SU-DHL-6 (cell line): ENCODE data around the gene GEMIN4.
"Not testable (repeated sequence)": the region's sequence is repeated elsewhere in the genome, so short reads cannot be mapped to it uniquely, and the experiment has no call there.

Experiments
- H2AFZ ChIP-seq: fragments of 200-600 bp; sonication (generic); 2 replicates; pipeline ENCODE4 v1.6.1; 2014; ENCODE audit warnings: low read depth, mild to moderate bottlenecking, moderate library complexity, mixed read lengths, antibody characterized with exemption, low read length; ENCODE audit not compliant: severe bottlenecking
- H3F3A ChIP-seq: fragments of 200-600 bp; shearing (Covaris generic); 2 replicates; pipeline ENCODE4 v1.6.0; 2016; ENCODE audit warnings: antibody characterized with exemption, mild to moderate bottlenecking; ENCODE audit not compliant: insufficient read depth
- H3K27ac ChIP-seq: fragments of 200-600 bp; sonication (generic); 2 replicates; pipeline ENCODE4 v1.5.1; 2016; ENCODE audit warnings: low read depth, mild to moderate bottlenecking, low read length, moderate library complexity, mixed read lengths
- H3K27me3 ChIP-seq: fragments of 200-600 bp; sonication (generic), shearing (Covaris generic); 2 replicates; pipeline ENCODE4 v1.6.0; 2014; ENCODE audit warnings: mild to moderate bottlenecking, low read length
- H3K36me3 ChIP-seq: fragments of 200-600 bp; sonication (generic); 2 replicates; pipeline ENCODE4 v1.6.1; 2014; ENCODE audit warnings: mild to moderate bottlenecking, low read length, mixed read lengths
- H3K4me2 ChIP-seq: fragments of 300-600, 200-600 bp; shearing (Covaris generic), sonication (generic); 2 replicates; pipeline ENCODE4 v1.6.0; 2014; ENCODE audit warnings: low read length, low read depth, mild to moderate bottlenecking; ENCODE audit not compliant: poor library complexity, severe bottlenecking
- H3K4me3 ChIP-seq: fragments of 200-600 bp; sonication (generic); 2 replicates; pipeline ENCODE4 v1.5.1; 2014; ENCODE audit warnings: antibody characterized with exemption, low read length, mild to moderate bottlenecking, mixed read lengths; ENCODE audit not compliant: insufficient read depth, poor library complexity, severe bottlenecking
- H3K79me2 ChIP-seq: fragments of 200-600 bp; sonication (generic); 2 replicates; pipeline ENCODE4 v1.6.1; 2014; ENCODE audit warnings: mild to moderate bottlenecking, low read length, moderate library complexity; ENCODE audit not compliant: insufficient read depth
- H3K9ac ChIP-seq: fragments of 200-600 bp; sonication (generic); 2 replicates; pipeline ENCODE4 v1.7.0; 2014; ENCODE audit warnings: mild to moderate bottlenecking, low read length
- H3K9me2 ChIP-seq: fragments of 200-600 bp; sonication (generic); replicated peaks from 2 replicates; pipeline ENCODE4 v1.6.1; 2014; ENCODE audit warnings: low read length; ENCODE audit not compliant: insufficient read depth
- H3K9me3 ChIP-seq: fragments of 200-600 bp; sonication (generic); 2 replicates; pipeline ENCODE4 v1.6.1; 2014; ENCODE audit warnings: low read length, mixed read lengths; ENCODE audit not compliant: insufficient read depth
- H4K20me1 ChIP-seq: fragments of 200-600 bp; sonication (generic); 2 replicates; pipeline ENCODE4 v1.6.1; 2014; ENCODE audit warnings: low read depth, mild to moderate bottlenecking, antibody characterized with exemption, low read length, moderate library complexity, mixed read lengths
- EZH2phosphoT487 ChIP-seq: fragments of 200-600 bp; sonication (generic), shearing (Covaris generic); conservative IDR thresholded peaks from 2 replicates; pipeline ENCODE4 v1.6.1; 2018; ENCODE audit warnings: mild to moderate bottlenecking, antibody characterized with exemption, low read length, moderate library complexity, mixed read lengths
- TF ChIP-seq, protein P1 (sequence below): fragments of 200-600 bp; sonication (generic); IDR thresholded peaks from one replicate; pipeline ENCODE4 v1.5.1; 2017; ENCODE audit warnings: antibody characterized with exemption, mild to moderate bottlenecking, low read length, moderate library complexity; ENCODE audit not compliant: insufficient read depth, poor library complexity, severe bottlenecking

The GEMIN4 gene

DNA sequence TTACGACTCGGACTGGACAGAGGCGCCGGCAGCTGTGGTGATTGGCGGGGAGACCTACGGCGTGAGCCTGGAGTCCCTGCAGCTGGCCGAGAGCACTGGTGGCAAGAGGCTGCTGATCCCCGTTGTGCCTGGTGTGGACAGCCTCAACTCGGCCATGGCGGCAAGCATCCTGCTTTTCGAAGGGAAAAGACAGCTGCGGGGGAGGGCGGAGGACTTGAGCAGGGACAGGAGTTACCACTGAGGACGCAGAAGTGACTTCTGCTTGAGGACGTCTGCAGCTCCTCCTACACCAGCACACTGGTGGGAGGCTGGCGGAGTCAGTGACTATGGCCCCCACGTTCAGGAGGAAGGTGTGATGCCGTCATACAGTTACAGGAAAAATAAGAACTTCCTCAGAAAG lies 39.8 kb upstream of the GEMIN4 start:
- Histone ChIP-seq H3K4me3 (no peak overlapping the region), H2AFZ (no peak overlapping the region), H3K79me2 (no peaks in the 10 kb centered on the region), H3K27me3 (no peaks in the 10 kb centered on the region), H3K36me3 (no peaks in the 10 kb centered on the region), H3K9me3 (no peaks in the 10 kb centered on the region), H3K27ac (no peak overlapping the region), H4K20me1 (no peaks in the 10 kb centered on the region), H3K4me2 (no peak overlapping the region), H3K9ac (no peak overlapping the region), H3F3A (no peaks in the 10 kb centered on the region), H3K9me2 (no peaks in the 10 kb centered on the region)
- TF ChIP-seq EZH2phosphoT487 = no peak
- TF ChIP-seq, protein P1, sequence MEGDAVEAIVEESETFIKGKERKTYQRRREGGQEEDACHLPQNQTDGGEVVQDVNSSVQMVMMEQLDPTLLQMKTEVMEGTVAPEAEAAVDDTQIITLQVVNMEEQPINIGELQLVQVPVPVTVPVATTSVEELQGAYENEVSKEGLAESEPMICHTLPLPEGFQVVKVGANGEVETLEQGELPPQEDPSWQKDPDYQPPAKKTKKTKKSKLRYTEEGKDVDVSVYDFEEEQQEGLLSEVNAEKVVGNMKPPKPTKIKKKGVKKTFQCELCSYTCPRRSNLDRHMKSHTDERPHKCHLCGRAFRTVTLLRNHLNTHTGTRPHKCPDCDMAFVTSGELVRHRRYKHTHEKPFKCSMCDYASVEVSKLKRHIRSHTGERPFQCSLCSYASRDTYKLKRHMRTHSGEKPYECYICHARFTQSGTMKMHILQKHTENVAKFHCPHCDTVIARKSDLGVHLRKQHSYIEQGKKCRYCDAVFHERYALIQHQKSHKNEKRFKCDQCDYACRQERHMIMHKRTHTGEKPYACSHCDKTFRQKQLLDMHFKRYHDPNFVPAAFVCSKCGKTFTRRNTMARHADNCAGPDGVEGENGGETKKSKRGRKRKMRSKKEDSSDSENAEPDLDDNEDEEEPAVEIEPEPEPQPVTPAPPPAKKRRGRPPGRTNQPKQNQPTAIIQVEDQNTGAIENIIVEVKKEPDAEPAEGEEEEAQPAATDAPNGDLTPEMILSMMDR = no peak

DNA sequence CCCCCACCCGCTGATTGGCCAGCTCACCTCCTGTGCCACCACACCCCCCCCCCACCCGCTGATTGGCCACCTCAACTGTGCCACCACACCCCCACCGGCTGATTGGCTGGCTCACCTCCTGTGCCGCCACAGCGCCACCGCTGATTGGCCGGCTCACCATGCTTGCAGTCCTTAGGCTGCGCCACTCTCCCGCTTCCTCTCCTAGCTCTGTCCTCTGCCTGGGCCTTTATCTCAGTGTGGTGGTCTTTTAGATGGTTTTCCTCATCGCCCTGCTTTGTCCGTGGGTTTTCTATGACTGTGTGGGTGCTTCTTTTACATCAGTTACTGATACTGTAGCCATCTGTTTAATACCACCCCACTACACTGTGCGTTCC lies 38.8 kb upstream of the GEMIN4 start:
- H3K9me3 ChIP-seq, H3K79me2 ChIP-seq, H3K27ac ChIP-seq, H2AFZ ChIP-seq, H3K27me3 ChIP-seq, H3K9me2 ChIP-seq, H3K4me2 ChIP-seq, H3K36me3 ChIP-seq, H3K9ac ChIP-seq, H4K20me1 ChIP-seq, H3K4me3 ChIP-seq, H3F3A ChIP-seq: not testable (repeated sequence)

GRCh38 chr17:789931-790873 lies 38.1 kb upstream of the GEMIN4 start:
- not testable (repeated sequence) for H4K20me1 ChIP-seq, H3K9ac ChIP-seq, H3K4me3 ChIP-seq, H3K27ac ChIP-seq, H3K4me2 ChIP-seq, H3F3A ChIP-seq, H2AFZ ChIP-seq, H3K9me3 ChIP-seq, H3K9me2 ChIP-seq, H3K27me3 ChIP-seq, H3K79me2 ChIP-seq, H3K36me3 ChIP-seq

- Histone ChIP-seq H3F3A (no peaks in the 10 kb centered on the region), H3K36me3 (no peaks in the 10 kb centered on the region), H4K20me1 (no peaks in the 10 kb centered on the region), H2AFZ (no peak overlapping the region), H3K27me3 (no peaks in the 10 kb centered on the region), H3K27ac (no peak overlapping the region), H3K9me2 (no peaks in the 10 kb centered on the region), H3K79me2 (peaks cover 12% of the 10 kb centered on the region; the same call in 1 of the 2 replicates), H3K4me2 (no peak overlapping the region), H3K9me3 (no peaks in the 10 kb centered on the region), H3K4me3 (no peak overlapping the region), H3K9ac (no peak overlapping the region)
- TF ChIP-seq EZH2phosphoT487 = no peak
- TF ChIP-seq, protein P1 = no peak
Observed at GRCh38 chr17:789160-789840, 37.2 kb upstream of the GEMIN4 start.
